Testis (tissue), 2 donors: ENCODE measurements around the gene ALKBH5.

Source experiments
- POLR2A ChIP-seq: fragments of 450-650 bp; IDR thresholded peaks from one replicate; pipeline ENCODE4 v1.6.1; 2017; ENCODE audit warnings: antibody characterized with exemption, mild to moderate bottlenecking, moderate library complexity
- TF ChIP-seq, protein P1 (sequence below), 3 experiments: fragments of 450-650 bp in 2 of 3; fragments of 200-600 bp in 1 of 3; sonication (generic) in 1 of 3; IDR thresholded peaks; one replicate each; pipeline ENCODE4 v1.5.1; 2016 to 2019; ENCODE audit warnings: antibody characterized with exemption in 3 of 3, mild to moderate bottlenecking in 2 of 3, moderate library complexity in 1 of 3

DNA sequence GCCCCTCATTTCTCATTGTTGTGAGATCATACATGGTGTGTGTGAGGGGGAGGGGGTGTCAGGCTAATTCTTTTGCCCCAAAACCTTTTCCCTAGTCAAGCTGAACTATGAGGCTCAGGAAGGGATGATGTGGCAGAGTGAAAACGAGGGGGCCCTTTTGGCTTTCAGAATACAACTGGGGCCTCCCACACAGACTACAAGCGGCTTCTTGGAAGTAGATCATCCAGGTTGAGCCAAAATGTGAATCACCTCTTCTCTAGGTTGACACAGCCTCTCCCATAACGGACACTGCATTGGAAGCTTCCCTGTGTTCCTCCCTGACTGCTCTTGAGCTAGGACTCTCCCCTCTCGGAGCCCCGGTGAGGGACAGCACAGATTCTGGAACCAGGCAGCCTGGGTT lies 2.3 kb upstream of the ALKBH5 start:
- TF ChIP-seq, protein P1, sequence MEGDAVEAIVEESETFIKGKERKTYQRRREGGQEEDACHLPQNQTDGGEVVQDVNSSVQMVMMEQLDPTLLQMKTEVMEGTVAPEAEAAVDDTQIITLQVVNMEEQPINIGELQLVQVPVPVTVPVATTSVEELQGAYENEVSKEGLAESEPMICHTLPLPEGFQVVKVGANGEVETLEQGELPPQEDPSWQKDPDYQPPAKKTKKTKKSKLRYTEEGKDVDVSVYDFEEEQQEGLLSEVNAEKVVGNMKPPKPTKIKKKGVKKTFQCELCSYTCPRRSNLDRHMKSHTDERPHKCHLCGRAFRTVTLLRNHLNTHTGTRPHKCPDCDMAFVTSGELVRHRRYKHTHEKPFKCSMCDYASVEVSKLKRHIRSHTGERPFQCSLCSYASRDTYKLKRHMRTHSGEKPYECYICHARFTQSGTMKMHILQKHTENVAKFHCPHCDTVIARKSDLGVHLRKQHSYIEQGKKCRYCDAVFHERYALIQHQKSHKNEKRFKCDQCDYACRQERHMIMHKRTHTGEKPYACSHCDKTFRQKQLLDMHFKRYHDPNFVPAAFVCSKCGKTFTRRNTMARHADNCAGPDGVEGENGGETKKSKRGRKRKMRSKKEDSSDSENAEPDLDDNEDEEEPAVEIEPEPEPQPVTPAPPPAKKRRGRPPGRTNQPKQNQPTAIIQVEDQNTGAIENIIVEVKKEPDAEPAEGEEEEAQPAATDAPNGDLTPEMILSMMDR (IDR thresholded peaks at IDR 0.05): no peak
- TF ChIP-seq POLR2A: no peak
